IMR-90 (cell line): ENCODE measurements around the gene NECAB2. TPM values are rescaled to one million over a fixed set of nuclear protein-coding genes. Genes with fewer than 3 reads are reported as not detected.

ENCODE experiments used
- ATAC-seq: fragments of 200-7000 bp; cut with Tn5 transposase; 2 replicates; pipeline ENCODE4 v1.9.1; 2020; ENCODE audit warnings: low read depth, mild to moderate bottlenecking, moderate library complexity
- BruUV-seq: library from RNA; stranded (reverse); fragments of 400-500 nt; replicated peaks from 2 replicates; lab custom pipeline; 2021; lab: Mats Ljungman, UMichigan
- CTCF ChIA-PET: fragments of 300-600 bp; formaldehyde crosslinking; extraction: SDS; loops from one replicate; lab custom pipeline; 2021; ENCODE audit warnings: antibody characterized with exemption; lab: Yijun Ruan, JAX
- POLR2A ChIA-PET: fragments of 300-600 bp; sonication (Branson Sonifier 250); formaldehyde crosslinking; loops from one replicate; lab custom pipeline; 2022; ENCODE audit warnings: antibody characterized with exemption; ENCODE audit not compliant: unreplicated experiment; lab: Charles Lee
- DNase-seq: peaks from one replicate; pipeline ENCODE4 v3.0.0; 2013
- H2AFZ ChIP-seq: replicated peaks from 2 replicates; pipeline ENCODE3; 2013; ENCODE audit warnings: low read length, mild to moderate bottlenecking; ENCODE audit not compliant: poor library complexity
- H2AK5ac ChIP-seq: 2 replicates; pipeline ENCODE4 v1.6.1; 2013; ENCODE audit warnings: low read depth, low read length, inconsistent platforms
- H2AK9ac ChIP-seq: replicated peaks from 2 replicates; pipeline ENCODE3; 2013; ENCODE audit warnings: mild to moderate bottlenecking, low read depth, low read length, moderate library complexity; ENCODE audit not compliant: poor library complexity
- H2BK120ac ChIP-seq: 2 replicates; pipeline ENCODE4 v1.6.1; 2013; ENCODE audit warnings: low read depth, low read length, inconsistent platforms
- H2BK15ac ChIP-seq: 3 replicates; pipeline ENCODE4 v1.6.1; 2013; ENCODE audit warnings: low read depth, low read length, inconsistent platforms
- H2BK20ac ChIP-seq: 2 replicates; pipeline ENCODE4 v1.6.1; 2013; ENCODE audit warnings: low read depth, mild to moderate bottlenecking, inconsistent platforms, low read length, moderate library complexity
- H2BK5ac ChIP-seq: 2 replicates; pipeline ENCODE4 v1.6.1; 2013; ENCODE audit warnings: mild to moderate bottlenecking, low read depth, low read length, inconsistent platforms; ENCODE audit not compliant: poor library complexity, severe bottlenecking
- H3K14ac ChIP-seq: replicated peaks from 2 replicates; pipeline ENCODE4 v1.6.1; 2013; ENCODE audit warnings: low read depth, low read length, inconsistent platforms
- H3K18ac ChIP-seq: 2 replicates; pipeline ENCODE4 v1.6.1; 2013; ENCODE audit warnings: low read depth, low read length, control low read depth
- H3K23ac ChIP-seq: 2 replicates; pipeline ENCODE4 v1.6.1; 2013; ENCODE audit warnings: low read depth, low read length, inconsistent platforms
- H3K27ac ChIP-seq: 2 replicates; pipeline ENCODE4 v1.5.1; 2013; ENCODE audit warnings: mild to moderate bottlenecking, control low read depth, low read length; ENCODE audit not compliant: insufficient read depth
- H3K27me3 ChIP-seq: 2 replicates; pipeline ENCODE4 v1.6.1; 2013; ENCODE audit warnings: low read length; ENCODE audit not compliant: control insufficient read depth, insufficient read depth
- H3K36me3 ChIP-seq: 2 replicates; pipeline ENCODE4 v1.6.1; 2013; ENCODE audit warnings: low read length, mixed read lengths; ENCODE audit not compliant: control insufficient read depth, insufficient read depth
- H3K4ac ChIP-seq: 2 replicates; pipeline ENCODE4 v1.6.1; 2013; ENCODE audit warnings: low read depth, low read length, inconsistent platforms
- H3K4me1 ChIP-seq: 2 replicates; pipeline ENCODE4 v1.6.1; 2013; ENCODE audit warnings: low read length, mixed read lengths; ENCODE audit not compliant: control insufficient read depth, insufficient read depth
- H3K4me2 ChIP-seq: 2 replicates; pipeline ENCODE4 v1.6.1; 2013; ENCODE audit warnings: low read depth, mild to moderate bottlenecking, control low read depth, low read length, moderate library complexity
- H3K4me3 ChIP-seq: 2 replicates; pipeline ENCODE4 v1.5.1; 2013; ENCODE audit warnings: low read depth, mild to moderate bottlenecking, control low read depth, low read length, moderate library complexity; ENCODE audit not compliant: insufficient read depth
- H3K56ac ChIP-seq: 2 replicates; pipeline ENCODE4 v1.6.1; 2013; ENCODE audit warnings: low read length, inconsistent platforms; ENCODE audit not compliant: insufficient read depth; ENCODE audit errors: extremely low read depth
- H3K79me1 ChIP-seq, 2 experiments: 2 replicates each; pipeline ENCODE4 v1.6.1; 2013; ENCODE audit warnings: low read length in 2 of 2, inconsistent platforms in 1 of 2, low read depth in 1 of 2
- H3K9ac ChIP-seq: 2 replicates; pipeline ENCODE4 v1.6.1; 2013; ENCODE audit warnings: low read depth, low read length, control low read depth
- H3K9me1 ChIP-seq: 2 replicates; pipeline ENCODE4 v1.6.1; 2013; ENCODE audit warnings: low read length, inconsistent platforms; ENCODE audit not compliant: insufficient read depth
- H3K9me3 ChIP-seq: 2 replicates; pipeline ENCODE4 v1.6.1; 2013; ENCODE audit warnings: low read length; ENCODE audit not compliant: control insufficient read depth, insufficient read depth
- H4K20me1 ChIP-seq: 2 replicates; pipeline ENCODE4 v1.6.1; 2013; ENCODE audit warnings: low read length, inconsistent platforms; ENCODE audit not compliant: insufficient read depth
- H4K5ac ChIP-seq: 2 replicates; pipeline ENCODE4 v1.6.1; 2013; ENCODE audit warnings: mild to moderate bottlenecking, low read depth, low read length, control low read depth
- H4K8ac ChIP-seq, 2 experiments: 2 replicates each; pipeline ENCODE4 v1.6.1; 2013; ENCODE audit warnings: low read depth in 2 of 2, low read length in 2 of 2, control low read depth in 1 of 2, inconsistent platforms in 1 of 2
- H4K91ac ChIP-seq: 2 replicates; pipeline ENCODE4 v1.6.1; 2013; ENCODE audit warnings: low read depth, low read length, inconsistent platforms; ENCODE audit not compliant: insufficient read depth
- CHD1 ChIP-seq: IDR thresholded peaks from 2 replicates; pipeline ENCODE4 v1.6.1; 2012; ENCODE audit warnings: low read depth, low read length, improper control_type of control experiment
- FOS ChIP-seq: fragments of 150-350 bp; IDR thresholded peaks from 2 replicates; pipeline ENCODE4 v1.6.1; 2016; ENCODE audit warnings: low read depth, low read length
- MAZ ChIP-seq: IDR thresholded peaks from 2 replicates; pipeline ENCODE4 v1.6.1; 2012; ENCODE audit warnings: low read depth, mild to moderate bottlenecking, low read length, improper control_type of control experiment, moderate library complexity, borderline replicate concordance
- MXI1 ChIP-seq: IDR thresholded peaks from 2 replicates; pipeline ENCODE4 v1.6.1; 2012; ENCODE audit warnings: low read depth, mild to moderate bottlenecking, low read length, moderate library complexity, borderline replicate concordance
- NFE2L2 ChIP-seq: fragments of 150-350 bp; IDR thresholded peaks from 2 replicates; pipeline ENCODE4 v1.6.1; 2016; ENCODE audit warnings: low read depth, mild to moderate bottlenecking, low read length
- POLR2A ChIP-seq: IDR thresholded peaks from 2 replicates; pipeline ENCODE4 v1.6.1; 2012; ENCODE audit warnings: mild to moderate bottlenecking, low read depth, low read length
- RCOR1 ChIP-seq: IDR thresholded peaks from 2 replicates; pipeline ENCODE4 v1.6.1; 2012; ENCODE audit warnings: mild to moderate bottlenecking, low read length, improper control_type of control experiment; ENCODE audit not compliant: insufficient replicate concordance
- RFX5 ChIP-seq: IDR thresholded peaks from 2 replicates; pipeline ENCODE4 v1.8.0; 2012; ENCODE audit warnings: low read depth, mild to moderate bottlenecking, low read length, moderate library complexity
- SMC3 ChIP-seq: fragments of 150-350 bp; IDR thresholded peaks from 2 replicates; pipeline ENCODE4 v1.6.1; 2016; ENCODE audit warnings: low read depth, mild to moderate bottlenecking, antibody characterized with exemption, low read length, moderate library complexity
- USF2 ChIP-seq: fragments of 150-350 bp; IDR thresholded peaks from 2 replicates; pipeline ENCODE4 v1.6.1; 2017; ENCODE audit warnings: mild to moderate bottlenecking, antibody characterized with exemption, low read length, low read depth
- WGBS, 2 experiments: methylation state at CpG; one replicate each; pipeline versions ENCODE4 v1.1.5 to v1.1.7; 2013; ENCODE audit warnings: missing lambda C conversion rate in 2 of 2; ENCODE audit not compliant: insufficient read length in 1 of 2; ENCODE audit errors: extremely low coverage in 2 of 2; 5-methylcytosine and 5-hydroxymethylcytosine counted together
- dilution Hi-C: fragments of 300-500 bp; cut with HindIII; formaldehyde crosslinking; loops from one replicate; pipeline ENCODE4 v1.14.3; 2018; ENCODE audit warnings: low sequenced_read_pairs; ENCODE audit not compliant: unreplicated experiment
- in situ Hi-C: fragments of 300-500 bp; cut with MboI; formaldehyde crosslinking; loops from 3 replicates; pipeline ENCODE4 v1.14.3; 2019; ENCODE audit warnings: low sequenced_read_pairs, inconsistent platforms, mixed read lengths
- intact Hi-C: fragments of 100-400 bp; cut with micrococcal nuclease; formaldehyde crosslinking; loops from 2 replicates; pipeline ENCODE4 v1.10.0; 2022
- polyA plus RNA-seq, 3 experiments: library from polyadenylated mRNA; depleted of rRNA; stranded (reverse); fragments of >200 nt; gene quantifications; 2 replicates each; pipeline ENCODE4 v1.2.3, GENCODE V29; 2012; ENCODE audit warnings: low replicate concordance in 1 of 3
- total RNA-seq: library from RNA; depleted of rRNA; stranded (reverse); fragments of >200 nt; gene quantifications from 2 replicates; pipeline ENCODE4 v1.2.3, GENCODE V29; 2012

NECAB2 gene
- total and polyA plus RNA-seq, 2 of the 4 experiments (the other 2 are of a cell fraction), result 0.27 TPM; not detected in 1

- no peak overlapping the region for H2AK9ac ChIP-seq
- no peak overlapping the region for H3K14ac ChIP-seq
- H4K8ac ChIP-seq, result no peak overlapping the region
- no peak overlapping the region for H3K23ac ChIP-seq
- H3K4me1 ChIP-seq, result no peaks in the 10 kb centered on the region
- TF ChIP-seq NFE2L2 (no peak), MAZ (no peak), CHD1 (no peak), USF2 (no peak), RCOR1 (no peak), SMC3 (no peak), FOS (no peak), RFX5 (no peak), MXI1 (no peak), POLR2A (no peak)
- no peak overlapping the region for H4K5ac ChIP-seq
- ChIA-PET POLR2A (no interaction called here), CTCF (interaction anchor here (0.6 to 0.8 kb wide), 2 partner anchors 13 to 31 kb away, joined by 3 read pairs; no protein-coding TSS in a partner anchor)
- H3K27ac ChIP-seq, result no peak overlapping the region
- no TSS peak for BruUV-seq
- no peaks in the 10 kb centered on the region for H3K36me3 ChIP-seq
- no peak overlapping the region for H2BK20ac ChIP-seq
- no peak overlapping the region for H2AFZ ChIP-seq
- no peak overlapping the region for H3K4me2 ChIP-seq
- no CpG with 5 or more reads among the region's 4 CpGs for WGBS, 2 experiments
- no peaks in the 10 kb centered on the region for H4K20me1 ChIP-seq
- ATAC-seq (no peak), DNase-seq (no peak)
- H3K4ac ChIP-seq, result no peak overlapping the region
- no peak overlapping the region for H2AK5ac ChIP-seq
- no peaks in the 10 kb centered on the region for H3K79me1 ChIP-seq
- dilution Hi-C loops (no loop called here), intact Hi-C loops (no loop called here), in situ Hi-C loops (no loop called here)
- no peak overlapping the region for H3K56ac ChIP-seq
- H3K27me3 ChIP-seq, result peaks cover 17% of the 10 kb centered on the region
- no peak overlapping the region for H2BK5ac ChIP-seq
- H3K9me3 ChIP-seq, result peaks cover 7% of the 10 kb centered on the region
- no peak overlapping the region for H2BK15ac ChIP-seq
- no peak overlapping the region for H3K9ac ChIP-seq
- no peaks in the 10 kb centered on the region for H3K9me1 ChIP-seq
- H2BK120ac ChIP-seq, result no peak overlapping the region
- no peak overlapping the region for H4K91ac ChIP-seq
- H3K4me3 ChIP-seq, result no peak overlapping the region
- H3K18ac ChIP-seq, result no peak overlapping the region
These were observed 15.4 kb downstream of the NECAB2 start for GRCh38 chr16:83983491-83983890.
